Ectodermal cell (in vitro differentiated cells): ENCODE data around the gene SYVN1.

Experiments used
- H3K27ac ChIP-seq: 2 replicates; pipeline ENCODE4 v1.7.0; 2013; ENCODE audit warnings: mild to moderate bottlenecking, low read depth, low read length; ENCODE audit not compliant: insufficient read depth, poor library complexity, severe bottlenecking
- H3K27me3 ChIP-seq: 2 replicates; pipeline ENCODE4 v1.7.0; 2013; ENCODE audit warnings: mild to moderate bottlenecking, low read length; ENCODE audit not compliant: insufficient read depth, control insufficient read depth, poor library complexity, severe bottlenecking
- H3K36me3 ChIP-seq: one replicate; pipeline ENCODE4 v1.7.0; 2013; ENCODE audit warnings: low read length; ENCODE audit not compliant: control insufficient read depth, insufficient read depth
- H3K4me1 ChIP-seq: one replicate; pipeline ENCODE4 v1.7.0; 2013; ENCODE audit warnings: low read length; ENCODE audit not compliant: control insufficient read depth, insufficient read depth
- H3K4me3 ChIP-seq: 2 replicates; pipeline ENCODE4 v1.7.0; 2013; ENCODE audit warnings: low read depth, low read length, control low read depth; ENCODE audit not compliant: insufficient read depth
- H3K9me3 ChIP-seq: 2 replicates; pipeline ENCODE4 v1.7.0; 2013; ENCODE audit warnings: mild to moderate bottlenecking, low read length, moderate library complexity; ENCODE audit not compliant: control insufficient read depth
- WGBS, 2 experiments: methylation state at CpG; one replicate each; pipeline ENCODE4 v1.1.7; 2013; ENCODE audit warnings: missing lambda C conversion rate in 2 of 2; 5-methylcytosine and 5-hydroxymethylcytosine counted together

The SYVN1 gene

DNA sequence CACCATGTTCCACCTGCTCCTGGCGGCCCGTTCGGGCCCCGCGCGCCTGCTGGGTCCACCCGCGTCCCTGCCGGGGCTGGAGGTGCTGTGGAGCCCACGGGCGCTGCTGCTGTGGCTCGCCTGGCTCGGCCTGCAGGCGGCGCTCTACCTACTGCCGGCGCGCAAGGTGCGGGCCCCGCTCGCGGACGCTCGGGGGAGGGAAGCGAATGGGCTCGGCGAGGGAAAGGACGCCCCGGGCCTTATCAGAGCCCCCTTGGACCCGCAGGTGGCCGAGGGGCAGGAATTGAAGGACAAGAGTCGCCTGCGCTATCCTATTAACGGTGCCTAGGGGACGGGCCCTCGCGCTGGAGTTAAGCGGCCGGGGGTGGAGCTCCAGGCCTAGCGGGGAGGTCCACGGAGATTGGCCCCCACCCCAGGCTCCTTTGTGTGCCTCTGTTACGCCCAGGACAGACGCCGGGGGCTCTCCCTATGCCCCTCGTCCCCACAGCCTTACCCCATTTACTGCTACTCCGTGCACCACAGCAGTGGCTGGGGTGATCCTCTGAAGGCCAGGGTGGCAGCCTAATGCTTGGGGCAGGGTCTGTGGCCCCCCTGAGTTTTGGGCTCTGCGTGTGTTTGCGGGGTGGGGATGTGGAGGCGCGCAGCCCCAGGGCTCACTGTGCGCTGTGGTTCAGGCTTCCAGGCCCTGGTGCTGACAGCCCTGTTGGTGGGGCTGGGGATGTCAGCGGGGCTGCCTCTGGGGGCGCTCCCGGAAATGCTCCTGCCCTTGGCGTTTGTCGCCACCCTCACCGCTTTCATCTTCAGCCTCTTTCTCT lies 21.6 kb downstream of the SYVN1 start:
- H3K9me3 ChIP-seq = no peaks in the 10 kb centered on the region
- peak overlapping the region; percentile 88 for H3K27ac ChIP-seq
- 2% methylated on average over 57 of the region's 57 CpGs for WGBS, 2 experiments
- peaks cover 7% of the 10 kb centered on the region for H3K4me1 ChIP-seq
- peak overlapping the region; percentile 85 for H3K4me3 ChIP-seq
- H3K27me3 ChIP-seq = no peaks in the 10 kb centered on the region
- peaks cover 4% of the 10 kb centered on the region for H3K36me3 ChIP-seq

DNA sequence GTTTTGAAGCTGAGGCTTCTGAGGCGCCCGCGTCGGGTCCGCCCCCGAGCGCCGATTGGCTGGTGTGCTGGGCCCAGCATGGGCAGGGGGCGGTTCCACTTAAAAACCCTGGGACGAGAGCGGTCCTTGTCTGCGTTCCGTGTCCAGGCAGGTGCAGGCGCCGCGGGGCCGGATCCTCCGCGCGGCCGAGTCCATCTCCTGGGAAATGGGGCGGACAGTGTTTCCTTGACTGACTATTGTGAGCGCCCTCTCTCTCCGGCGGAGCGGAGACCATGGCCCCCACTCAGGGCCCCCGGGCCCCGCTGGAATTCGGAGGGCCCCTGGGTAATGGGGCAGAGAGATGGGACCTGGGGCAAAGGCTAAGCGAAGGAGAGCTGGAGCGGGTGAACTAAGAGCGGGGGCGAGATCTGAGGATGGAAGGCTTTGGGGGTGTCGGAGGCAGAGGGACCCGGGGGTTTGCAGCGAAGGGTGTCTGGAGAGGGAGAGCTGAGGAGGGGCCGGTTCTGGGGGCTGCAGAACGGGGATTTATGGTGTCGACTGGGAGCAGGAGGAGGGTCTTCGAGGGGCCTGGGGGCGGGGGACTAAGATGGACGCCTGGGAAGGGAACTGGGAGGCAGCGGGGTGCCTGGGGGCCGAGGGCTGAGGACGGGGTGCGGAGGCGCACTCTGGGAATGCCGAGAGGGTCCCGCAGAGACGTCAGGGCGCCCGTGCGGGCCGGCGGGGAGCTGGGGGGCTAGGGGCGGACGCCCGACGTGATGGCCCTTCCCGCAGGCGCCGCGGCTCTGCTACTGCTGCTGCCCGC lies 22.4 kb downstream of the SYVN1 start, which contains the start of gene TM7SF2:
Gene TM7SF2, plus strand, starts transcription at position 129 of the 802 bp plus-strand sequence. Its CDS starts 144 bp downstream, at position 273.
- Histone ChIP-seq H3K27me3 (no peaks in the 10 kb centered on the region), H3K9me3 (no peaks in the 10 kb centered on the region), H3K4me3 (peak within 1 kb of the TSS; percentile 85), H3K4me1 (peaks cover 7% of the 10 kb centered on the region), H3K27ac (peak within 1 kb of the TSS; percentile 88), H3K36me3 (peaks cover 4% of the 10 kb centered on the region)
- WGBS, 2 experiments = 1% methylated on average over 64 of the region's 64 CpGs

DNA sequence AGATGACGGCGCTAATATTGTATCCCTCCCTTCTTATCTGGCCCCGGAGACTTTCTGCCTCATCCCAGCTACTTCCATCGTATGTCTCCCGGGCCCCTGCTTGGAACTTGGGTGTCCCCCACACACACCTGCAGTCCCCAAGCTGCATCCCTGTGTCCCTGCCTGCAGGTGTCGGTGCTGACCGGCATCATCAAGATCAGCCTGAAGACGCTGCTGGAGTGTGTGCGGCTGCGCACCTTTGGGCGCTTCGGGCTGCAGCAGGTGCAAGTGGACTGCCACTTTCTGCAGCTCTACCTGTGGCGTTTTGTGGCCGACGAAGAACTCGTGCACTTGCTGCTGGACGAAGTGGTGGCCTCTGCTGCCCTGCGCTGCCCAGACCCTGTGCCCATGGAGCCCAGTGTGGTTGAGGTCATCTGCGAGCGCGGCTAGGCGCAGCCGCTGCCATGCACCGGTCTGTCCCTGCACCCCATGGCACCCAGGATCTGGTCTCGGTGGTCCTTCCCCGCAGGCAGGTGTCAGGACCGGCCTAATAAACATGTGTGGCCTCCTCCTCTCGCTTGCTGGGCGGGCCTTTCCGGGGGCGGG lies 23.1 kb downstream of the SYVN1 start:
- 65% methylated on average over 31 of the region's 31 CpGs for WGBS, 2 experiments
- peaks cover 3% of the 10 kb centered on the region for H3K4me1 ChIP-seq
- H3K27me3 ChIP-seq = no peaks in the 10 kb centered on the region
- H3K27ac ChIP-seq = no peak overlapping the region
- peaks cover 4% of the 10 kb centered on the region for H3K36me3 ChIP-seq
- H3K9me3 ChIP-seq = no peaks in the 10 kb centered on the region
- H3K4me3 ChIP-seq = peak overlapping the region; percentile 85

DNA sequence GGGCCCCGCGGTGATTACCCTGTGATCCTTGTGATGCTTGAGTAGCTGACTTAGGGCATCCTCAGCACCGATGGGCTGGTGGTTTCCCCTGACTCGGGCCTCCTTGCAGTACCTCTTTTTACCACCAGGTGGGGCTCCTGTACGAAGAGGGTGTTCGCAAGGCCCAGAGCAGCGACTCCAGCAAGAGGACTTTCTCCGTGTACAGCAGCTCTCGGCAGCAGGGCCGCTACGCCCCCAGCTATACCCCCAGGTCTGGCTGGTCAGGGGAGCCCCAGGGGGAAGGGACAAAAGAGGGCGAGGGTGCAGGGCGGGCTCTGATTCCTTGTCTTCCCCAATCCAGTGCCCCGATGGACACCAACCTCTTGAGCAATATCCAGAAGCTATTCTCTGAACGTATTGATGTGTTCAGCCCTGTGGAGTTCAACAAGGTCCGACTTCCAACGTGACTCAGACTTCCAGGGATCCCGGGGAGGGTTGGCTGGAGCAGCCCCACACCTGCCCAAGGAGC lies 23.9 kb downstream of the SYVN1 start:
- Histone ChIP-seq H3K4me1 (no peaks in the 10 kb centered on the region), H3K36me3 (peaks cover 4% of the 10 kb centered on the region), H3K27ac (no peak overlapping the region), H3K4me3 (no peak overlapping the region), H3K27me3 (no peaks in the 10 kb centered on the region), H3K9me3 (no peaks in the 10 kb centered on the region)
- WGBS, 2 experiments = 26 to 28% methylated on average over 18 of the region's 18 CpGs

DNA sequence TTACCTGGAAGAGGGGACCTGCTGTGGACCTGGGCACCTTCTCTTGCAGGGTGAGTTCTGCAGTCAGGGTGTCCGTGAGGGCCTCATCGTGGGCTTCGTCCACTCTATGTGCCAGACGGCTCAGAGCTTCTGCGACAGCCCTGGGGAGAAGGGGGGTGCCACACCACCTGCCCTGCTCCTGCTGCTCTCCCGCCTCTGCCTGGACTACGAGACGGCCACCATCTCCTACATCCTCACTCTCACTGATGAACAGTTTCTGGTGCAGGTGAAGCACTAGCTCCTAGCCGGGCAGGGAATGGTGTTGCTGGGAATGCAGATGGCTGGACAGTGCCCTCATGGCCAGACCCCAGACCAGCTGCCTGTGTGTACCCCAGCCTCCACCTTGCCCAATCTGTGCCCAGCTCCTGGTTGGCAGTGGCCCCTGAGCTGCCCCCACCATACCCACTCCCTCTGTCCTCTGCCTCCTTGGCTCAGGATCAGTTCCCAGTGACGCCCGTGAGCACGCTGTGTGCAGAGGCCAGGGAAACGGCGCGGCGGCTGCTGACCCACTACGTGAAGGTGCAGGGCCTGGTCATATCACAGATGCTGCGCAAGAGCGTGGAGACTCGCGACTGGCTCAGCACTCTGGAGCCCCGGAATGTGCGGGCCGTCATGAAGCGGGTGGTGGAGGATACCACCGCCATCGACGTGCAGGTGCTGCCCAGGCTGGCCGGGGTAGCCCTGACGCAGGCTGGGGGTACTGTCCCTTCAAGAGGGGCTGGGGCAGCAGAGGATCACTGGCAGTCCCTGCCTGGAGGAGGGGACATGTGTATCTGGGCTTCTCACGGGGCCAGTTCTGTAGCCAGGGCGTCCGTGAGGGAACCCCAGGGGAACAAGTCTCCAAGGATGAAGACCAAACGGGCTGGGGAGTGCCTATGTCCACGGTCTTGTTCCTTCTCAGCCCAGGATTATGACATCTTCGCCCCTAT lies 24.8 kb downstream of the SYVN1 start:
- no peaks in the 10 kb centered on the region for H3K9me3 ChIP-seq
- WGBS, 2 experiments = 94 to 95% methylated on average over 36 of the region's 36 CpGs

DNA sequence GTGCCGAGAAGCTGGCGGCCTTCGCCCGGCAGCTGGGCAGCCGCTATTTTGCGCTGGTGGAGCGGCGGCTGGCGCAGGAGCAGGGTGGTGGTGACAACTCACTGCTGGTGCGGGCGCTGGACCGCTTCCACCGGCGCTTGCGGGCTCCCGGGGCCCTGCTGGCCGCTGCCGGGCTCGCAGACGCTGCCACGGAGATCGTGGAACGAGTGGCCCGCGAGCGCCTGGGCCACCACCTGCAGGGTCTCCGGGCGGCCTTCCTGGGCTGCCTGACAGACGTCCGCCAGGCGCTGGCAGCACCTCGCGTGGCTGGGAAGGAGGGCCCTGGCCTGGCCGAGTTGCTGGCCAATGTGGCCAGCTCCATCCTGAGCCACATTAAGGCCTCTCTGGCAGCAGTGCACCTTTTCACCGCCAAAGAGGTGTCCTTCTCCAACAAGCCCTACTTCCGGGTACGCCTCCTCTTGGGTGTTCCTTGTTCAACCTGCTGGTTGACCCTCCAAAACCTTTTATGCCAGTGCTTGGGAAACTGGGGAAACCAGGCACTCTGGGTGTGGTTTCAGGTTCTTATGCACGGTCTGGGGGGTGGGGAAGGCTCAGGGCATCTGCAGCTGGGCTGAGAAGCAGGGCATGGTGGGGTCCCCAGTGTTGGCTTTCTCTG lies 25.7 kb downstream of the SYVN1 start:
- Histone ChIP-seq H3K27ac (no peak overlapping the region), H3K4me1 (no peaks in the 10 kb centered on the region), H3K4me3 (no peak overlapping the region), H3K9me3 (no peaks in the 10 kb centered on the region), H3K27me3 (no peaks in the 10 kb centered on the region), H3K36me3 (peaks cover 4% of the 10 kb centered on the region)
- 95 to 96% methylated on average over 38 of the region's 38 CpGs for WGBS, 2 experiments

More for the DNA sequence above, 24.8 kb downstream of the SYVN1 start:
- Histone ChIP-seq H3K4me3 (no peak overlapping the region), H3K4me1 (no peaks in the 10 kb centered on the region), H3K27me3 (no peaks in the 10 kb centered on the region), H3K27ac (no peak overlapping the region), H3K36me3 (peaks cover 4% of the 10 kb centered on the region)

DNA sequence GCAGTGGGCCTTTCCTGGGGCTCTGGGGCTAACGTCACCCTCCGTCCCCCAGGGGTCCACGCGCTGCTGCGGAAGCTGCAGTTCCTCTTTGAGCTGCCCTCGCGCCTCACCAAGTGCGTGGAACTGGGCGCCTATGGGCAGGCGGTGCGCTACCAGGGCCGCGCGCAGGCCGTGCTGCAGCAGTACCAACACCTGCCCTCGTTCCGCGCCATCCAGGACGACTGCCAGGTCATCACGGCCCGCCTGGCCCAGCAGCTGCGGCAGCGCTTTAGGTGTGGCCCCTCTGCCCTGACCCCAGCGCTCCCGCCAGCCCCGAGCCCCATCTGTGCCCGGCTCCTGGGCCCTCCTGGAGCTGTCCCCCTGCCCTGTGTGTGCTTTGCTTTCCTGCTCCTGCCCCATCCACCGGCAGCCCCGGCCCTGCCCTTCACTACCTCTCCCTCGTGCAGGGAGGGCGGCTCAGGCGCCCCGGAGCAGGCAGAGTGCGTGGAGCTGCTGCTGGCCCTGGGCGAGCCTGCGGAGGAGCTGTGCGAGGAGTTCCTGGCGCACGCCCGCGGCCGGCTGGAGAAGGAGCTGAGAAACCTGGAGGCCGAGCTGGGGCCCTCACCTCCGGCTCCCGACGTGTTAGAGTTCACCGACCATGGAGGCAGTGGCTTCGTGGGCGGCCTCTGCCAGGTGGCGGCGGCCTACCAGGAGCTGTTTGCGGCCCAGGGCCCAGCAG lies 26.4 kb downstream of the SYVN1 start:
- H3K4me3 ChIP-seq = no peak overlapping the region
- H3K36me3 ChIP-seq = peaks cover 4% of the 10 kb centered on the region
- H3K9me3 ChIP-seq = no peaks in the 10 kb centered on the region
- WGBS, 2 experiments = 96% methylated on average over 52 of the region's 52 CpGs
- H3K27me3 ChIP-seq = no peaks in the 10 kb centered on the region
- no peak overlapping the region for H3K27ac ChIP-seq
- H3K4me1 ChIP-seq = no peaks in the 10 kb centered on the region

DNA sequence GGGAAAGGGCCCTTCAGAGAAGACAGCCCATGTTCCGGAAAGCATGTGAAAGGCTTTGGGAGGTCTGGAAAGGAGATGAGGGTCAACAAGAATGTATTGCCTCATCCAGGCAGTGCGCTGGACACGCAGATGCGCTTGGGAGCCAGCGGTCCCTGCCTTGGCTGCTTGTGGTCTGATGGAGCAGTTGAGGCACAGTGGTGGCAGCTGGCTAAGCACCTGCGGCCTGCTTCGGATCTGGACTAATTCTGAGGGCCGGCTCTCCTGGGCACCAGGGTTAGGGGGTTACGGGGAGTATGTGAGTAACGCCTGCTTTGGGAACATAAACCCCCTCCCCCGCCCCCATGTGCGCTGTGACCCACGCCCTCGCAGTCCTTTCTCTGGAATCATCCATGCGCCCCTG lies 27.2 kb downstream of the SYVN1 start:
- H3K4me3 ChIP-seq = no peak overlapping the region

More for the DNA sequence above, 27.2 kb downstream of the SYVN1 start:
- Histone ChIP-seq H3K27ac (no peak overlapping the region), H3K9me3 (no peaks in the 10 kb centered on the region), H3K27me3 (no peaks in the 10 kb centered on the region), H3K36me3 (peaks cover 4% of the 10 kb centered on the region), H3K4me1 (no peaks in the 10 kb centered on the region)
- WGBS, 2 experiments = 96 to 97% methylated on average over 15 of the region's 15 CpGs
